GM13976 (cell line): ENCODE data around the gene ANKMY1.

Experiments
- DNase-seq: peaks from one replicate; pipeline ENCODE4 v3.0.0; 2012; ENCODE audit warnings: low spot score
- in situ Hi-C: fragments of 300-500 bp; cut with MboI; formaldehyde crosslinking; loops from one replicate; pipeline ENCODE4 v1.12.0; 2022; ENCODE audit warnings: low sequenced_read_pairs, mixed read lengths, inconsistent platforms; ENCODE audit not compliant: unreplicated experiment
- TF ChIP-seq, protein P1 (sequence below): IDR thresholded peaks from 2 replicates; pipeline ENCODE4 v1.5.1; 2012; ENCODE audit warnings: borderline replicate concordance, mild to moderate bottlenecking; ENCODE audit not compliant: insufficient read depth; ENCODE audit errors: extremely low read depth, missing control alignments, control extremely low read depth

ANKMY1 gene

DNA sequence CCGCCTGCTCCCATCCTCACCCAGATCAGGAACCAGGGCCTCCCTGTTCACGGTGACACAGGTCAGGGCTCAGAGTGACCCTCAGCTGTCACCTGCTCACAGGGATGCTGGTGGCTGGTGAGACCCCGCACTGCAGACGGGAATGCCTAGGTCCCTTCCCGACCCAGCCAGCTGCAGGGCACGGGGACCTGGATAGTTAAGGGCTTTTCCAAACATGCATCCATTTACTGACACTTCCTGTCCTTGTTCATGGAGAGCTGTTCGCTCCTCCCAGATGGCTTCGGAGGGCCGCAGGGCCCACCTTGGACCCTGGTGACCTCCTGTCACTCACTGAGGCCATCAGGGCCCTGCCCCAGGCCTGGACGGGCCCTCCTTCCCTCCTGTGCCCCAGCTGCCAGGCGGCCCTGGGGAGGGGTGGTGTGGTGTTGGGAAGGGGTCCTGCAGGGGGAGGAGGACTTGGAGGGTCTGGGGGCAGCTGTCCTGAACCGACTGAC lies 90.6 kb downstream of the ANKMY1 start:
- in situ Hi-C loops: no loop called here
- no peak for DNase-seq
- TF ChIP-seq, protein P1, sequence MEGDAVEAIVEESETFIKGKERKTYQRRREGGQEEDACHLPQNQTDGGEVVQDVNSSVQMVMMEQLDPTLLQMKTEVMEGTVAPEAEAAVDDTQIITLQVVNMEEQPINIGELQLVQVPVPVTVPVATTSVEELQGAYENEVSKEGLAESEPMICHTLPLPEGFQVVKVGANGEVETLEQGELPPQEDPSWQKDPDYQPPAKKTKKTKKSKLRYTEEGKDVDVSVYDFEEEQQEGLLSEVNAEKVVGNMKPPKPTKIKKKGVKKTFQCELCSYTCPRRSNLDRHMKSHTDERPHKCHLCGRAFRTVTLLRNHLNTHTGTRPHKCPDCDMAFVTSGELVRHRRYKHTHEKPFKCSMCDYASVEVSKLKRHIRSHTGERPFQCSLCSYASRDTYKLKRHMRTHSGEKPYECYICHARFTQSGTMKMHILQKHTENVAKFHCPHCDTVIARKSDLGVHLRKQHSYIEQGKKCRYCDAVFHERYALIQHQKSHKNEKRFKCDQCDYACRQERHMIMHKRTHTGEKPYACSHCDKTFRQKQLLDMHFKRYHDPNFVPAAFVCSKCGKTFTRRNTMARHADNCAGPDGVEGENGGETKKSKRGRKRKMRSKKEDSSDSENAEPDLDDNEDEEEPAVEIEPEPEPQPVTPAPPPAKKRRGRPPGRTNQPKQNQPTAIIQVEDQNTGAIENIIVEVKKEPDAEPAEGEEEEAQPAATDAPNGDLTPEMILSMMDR: no peak

DNA sequence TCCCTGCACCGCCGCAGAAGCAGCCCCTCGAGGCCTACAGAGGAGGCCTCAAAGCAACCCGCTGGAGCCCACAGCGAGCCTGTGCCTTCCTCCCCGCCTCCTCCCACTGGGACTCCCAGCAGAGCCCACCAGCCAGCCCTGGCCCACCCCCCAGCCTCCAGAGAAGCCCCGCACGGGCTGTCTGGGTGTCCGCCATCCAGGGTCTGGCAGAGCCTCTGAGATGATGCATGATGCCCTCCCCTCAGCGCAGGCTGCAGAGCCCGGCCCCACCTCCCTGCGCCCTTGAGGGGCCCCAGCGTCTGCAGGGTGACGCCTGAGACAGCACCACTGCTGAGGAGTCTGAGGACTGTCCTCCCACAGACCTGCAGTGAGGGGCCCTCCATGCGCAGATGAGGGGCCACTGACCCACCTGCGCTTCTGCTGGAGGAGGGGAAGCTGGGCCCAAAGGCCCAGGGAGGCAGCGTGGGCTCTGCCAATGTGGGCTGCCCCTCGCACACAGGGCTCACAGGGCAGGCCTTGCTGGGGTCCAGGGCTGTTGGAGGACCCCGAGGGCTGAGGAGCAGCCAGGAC lies 91.1 kb downstream of the ANKMY1 start:
- TF ChIP-seq, protein P1: no peak
- DNase-seq: no peak
- in situ Hi-C loops: no loop called here

DNA sequence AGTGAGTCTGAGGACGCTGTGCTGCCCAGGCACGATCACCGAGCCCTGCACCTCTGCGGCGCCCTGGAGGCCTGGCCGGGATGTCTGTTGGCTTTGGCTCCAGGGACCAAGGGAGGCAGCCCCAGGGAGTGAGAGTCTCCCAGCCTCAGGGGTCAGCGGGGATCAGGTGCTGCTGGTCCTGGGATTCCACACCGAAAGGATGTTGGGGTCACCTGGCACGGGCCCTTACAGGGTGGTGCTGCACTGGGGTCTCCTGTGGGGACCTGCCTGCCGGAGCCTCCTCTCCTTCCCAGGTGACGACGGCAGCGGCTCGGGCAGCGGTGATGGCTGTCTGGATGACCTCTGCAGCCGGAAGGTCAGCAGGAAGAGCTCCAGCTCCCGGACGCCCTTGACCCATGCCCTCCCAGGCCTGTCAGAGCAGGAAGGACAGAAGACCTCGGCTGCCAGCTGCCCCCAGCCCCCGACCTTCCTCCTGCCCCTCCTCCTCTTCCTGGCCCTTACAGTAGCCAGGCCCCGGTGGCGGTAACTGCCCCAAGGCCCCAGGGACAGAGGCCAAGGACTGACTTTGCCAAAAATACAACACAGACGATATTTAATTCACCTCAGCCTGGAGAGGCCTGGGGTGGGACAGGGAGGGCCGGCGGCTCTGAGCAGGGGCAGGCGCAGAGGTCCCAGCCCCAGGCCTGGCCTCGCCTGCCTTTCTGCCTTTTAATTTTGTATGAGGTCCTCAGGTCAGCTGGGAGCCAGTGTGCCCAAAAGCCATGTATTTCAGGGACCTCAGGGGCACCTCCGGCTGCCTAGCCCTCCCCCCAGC lies 91.8 kb downstream of the ANKMY1 start:
- no peak for DNase-seq
- in situ Hi-C loops: no loop called here
- TF ChIP-seq, protein P1: no peak

DNA sequence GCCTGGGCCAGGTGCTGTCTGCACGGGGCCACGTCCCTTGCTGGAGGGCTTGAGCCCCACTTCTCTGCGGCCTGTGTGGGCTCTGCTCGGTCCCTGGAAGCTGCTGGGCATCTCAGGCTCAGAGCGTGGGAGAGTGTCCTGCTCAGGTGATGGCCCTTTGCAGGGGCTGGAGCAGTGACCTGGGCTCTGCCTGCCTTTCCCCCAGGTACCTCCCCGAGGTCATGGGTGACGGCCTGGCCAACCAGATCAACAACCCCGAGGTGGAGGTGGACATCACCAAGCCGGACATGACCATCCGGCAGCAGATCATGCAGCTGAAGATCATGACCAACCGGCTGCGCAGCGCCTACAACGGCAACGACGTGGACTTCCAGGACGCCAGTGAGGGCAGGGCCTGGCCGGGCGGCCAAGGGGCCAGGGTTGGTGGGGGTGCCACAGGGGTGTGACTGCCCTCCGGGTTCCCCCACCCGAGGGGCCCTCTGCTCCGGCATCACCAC lies 92.5 kb downstream of the ANKMY1 start:
- DNase-seq: no peak
- in situ Hi-C loops: no loop called here
- TF ChIP-seq, protein P1: no peak

DNA sequence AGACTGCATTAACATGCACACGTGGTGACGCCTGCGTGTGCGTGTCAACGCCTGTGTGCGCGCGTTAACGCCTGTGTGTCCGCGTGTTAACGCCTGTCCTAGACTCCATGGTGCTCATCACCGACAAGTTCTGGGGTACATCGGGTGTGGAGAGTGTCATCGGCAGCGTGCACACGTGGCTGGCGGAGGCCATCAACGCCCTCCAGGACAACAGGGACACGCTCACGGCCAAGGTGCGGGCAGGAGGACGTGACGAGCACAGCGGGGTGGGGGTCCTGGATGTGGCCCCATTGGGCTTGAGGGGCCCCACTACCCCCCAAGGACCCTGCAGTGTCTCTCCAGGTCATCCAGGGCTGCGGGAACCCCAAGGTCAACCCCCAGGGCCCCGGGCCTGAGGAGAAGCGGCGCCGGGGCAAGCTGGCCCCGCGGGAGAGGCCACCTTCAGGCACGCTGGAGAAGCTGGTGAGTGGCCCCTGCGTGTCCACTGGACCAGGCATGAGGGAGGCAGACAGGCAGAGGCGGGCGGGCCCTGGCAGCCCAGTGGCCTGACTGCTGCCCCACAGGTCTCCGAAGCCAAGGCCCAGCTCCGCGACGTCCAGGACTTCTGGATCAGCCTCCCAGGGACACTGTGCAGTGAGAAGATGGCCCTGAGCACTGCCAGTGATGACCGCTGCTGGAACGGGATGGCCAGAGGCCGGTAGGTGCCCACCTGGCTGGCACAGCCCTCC lies 93.1 kb downstream of the ANKMY1 start:
- in situ Hi-C loops: no loop called here
- TF ChIP-seq, protein P1: no peak

DNA sequence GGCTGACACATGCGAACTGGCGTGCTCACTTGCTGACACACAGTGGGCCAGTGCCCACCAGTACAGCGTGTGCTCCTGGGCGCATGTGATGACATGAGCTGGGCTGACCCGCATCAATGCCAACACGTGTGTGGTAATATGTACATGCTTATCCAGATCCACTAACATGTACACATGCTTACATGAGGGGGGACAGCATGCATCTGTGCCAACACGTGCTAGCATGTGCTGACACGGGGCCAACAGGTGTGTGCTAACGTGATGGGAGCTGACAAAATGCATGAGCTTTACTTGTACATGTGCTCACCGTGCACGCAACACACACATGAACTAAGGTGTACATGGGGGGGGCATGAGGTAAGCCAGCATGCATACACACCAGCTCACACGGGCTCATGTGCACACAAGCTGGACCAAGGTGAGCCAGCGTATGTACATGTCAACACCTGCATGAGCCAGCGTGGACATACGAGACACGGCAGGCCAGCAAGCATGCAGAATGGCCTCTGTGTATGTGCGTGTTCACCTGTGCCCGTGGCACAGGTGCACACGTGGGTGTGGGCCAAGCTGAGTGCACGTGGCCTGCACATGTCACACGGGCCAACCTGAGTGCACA lies 93.8 kb downstream of the ANKMY1 start:
- in situ Hi-C loops: no loop called here
- TF ChIP-seq, protein P1: no peak
- no peak for DNase-seq

More for the DNA sequence above, 93.1 kb downstream of the ANKMY1 start:
- no peak for DNase-seq
